Measurements from ENCODE around the gene NIPBL. TPM values are rescaled to one million over a fixed set of nuclear protein-coding genes. Genes with fewer than 3 reads are reported as not detected.

The NIPBL gene
- total and polyA plus RNA-seq, 8 donors, result 8.1 to 48.1 (median 26.4) TPM

GRCh38 chr5:36875051-36875789 lies 1.3 kb upstream of the NIPBL start:
- peak in 3 of 4 donors; percentile 4 to 35 (median 29) for ATAC-seq

GRCh38 chr5:36875790-36876298 lies 725 bp upstream of the NIPBL start:
- intact Hi-C loops (cut with DNase I), result loop anchor here in 2 of 3 donors (5.0 to 10.0 kb wide), 3 partner anchors 71 to 131 kb away; no protein-coding TSS in a partner anchor
- ATAC-seq (peak; percentile 79 to 89 (median 83)), DNase-seq (peak; percentile 73 to 89 (median 78)), FAIRE-seq (no peak)
- H3K9me3 ChIP-seq, result no peaks in the 10 kb centered on the region
- H3K27me3 ChIP-seq, result no peaks in the 10 kb centered on the region
- 0 to 1% methylated on average over 47 of the region's 47 CpGs for WGBS, 2 donors
- peak in 1 of 4 donors; percentile 37 for TF ChIP-seq CTCF (IDR thresholded peaks at IDR 0.05)
- H3K4me3 ChIP-seq, result peak overlapping the region; percentile 55 to 95 (median 84)
- no peaks in the 10 kb centered on the region for H3K36me3 ChIP-seq
- peak overlapping the region; percentile 87 to 97 (median 94) for H3K27ac ChIP-seq
- H3K4me1 ChIP-seq, result peaks cover 4 to 44% (median 33%) of the 10 kb centered on the region in 3 donors

More at GRCh38 chr5:36875051-36875789, 1.3 kb upstream of the NIPBL start:
- H3K27me3 ChIP-seq, result no peaks in the 10 kb centered on the region
- H3K4me3 ChIP-seq, result peak overlapping the region; percentile 55 to 95 (median 84)
- no peak for TF ChIP-seq CTCF (IDR thresholded peaks at IDR 0.05)
- H3K9me3 ChIP-seq, result no peaks in the 10 kb centered on the region
- peak; percentile 25 to 71 (median 42) for DNase-seq
- WGBS, 2 donors, result 0% methylated on average over 26 of the region's 26 CpGs
- no peaks in the 10 kb centered on the region for H3K36me3 ChIP-seq
- intact Hi-C loops (cut with DNase I), result loop anchor here in 2 of 3 donors (5.0 to 10.0 kb wide), 3 partner anchors 72 to 130 kb away; no protein-coding TSS in a partner anchor
- H3K27ac ChIP-seq, result peak overlapping the region in 3 of 4 donors; percentile 91 to 97 (median 97)
- no peak for FAIRE-seq
- peaks cover 4 to 38% (median 27%) of the 10 kb centered on the region in 3 donors for H3K4me1 ChIP-seq

GRCh38 chr5:36876965-36877666 lies 547 bp downstream of the NIPBL start:
- Histone ChIP-seq H3K27ac (peak overlapping the region; percentile 87 to 97 (median 94)), H3K27me3 (no peaks in the 10 kb centered on the region), H3K9me3 (no peaks in the 10 kb centered on the region), H3K4me3 (peak overlapping the region; percentile 55 to 95 (median 84)), H3K4me1 (peaks cover 16 to 51% (median 43%) of the 10 kb centered on the region in 3 donors), H3K36me3 (no peaks in the 10 kb centered on the region)
- ATAC-seq (peak; percentile 64 to 78 (median 68)), DNase-seq (peak; percentile 59 to 88 (median 74)), FAIRE-seq (no peak)
- TF ChIP-seq CTCF (IDR thresholded peaks at IDR 0.05), result no peak
- WGBS, 2 donors, result 0% methylated on average over 51 to 57 of the region's 57 CpGs
- intact Hi-C loops (cut with DNase I), result loop anchor here in 2 of 3 donors (5.0 to 10.0 kb wide), 3 partner anchors 70 to 132 kb away; no protein-coding TSS in a partner anchor

GRCh38 chr5:36877667-36878391 lies 1.3 kb downstream of the NIPBL start:
- peak overlapping the region; percentile 55 to 95 (median 84) for H3K4me3 ChIP-seq
- no peaks in the 10 kb centered on the region for H3K27me3 ChIP-seq
- H3K4me1 ChIP-seq, result peaks cover 18 to 54% (median 49%) of the 10 kb centered on the region in 3 donors
- FAIRE-seq (no peak), DNase-seq (no peak), ATAC-seq (no peak)
- 0% methylated on average over 11 of the region's 11 CpGs for WGBS, 2 donors
- no peaks in the 10 kb centered on the region for H3K9me3 ChIP-seq
- no peaks in the 10 kb centered on the region for H3K36me3 ChIP-seq
- intact Hi-C loops (cut with DNase I), result loop anchor here in 2 of 3 donors (5.0 to 10.0 kb wide), 3 partner anchors 69 to 133 kb away; no protein-coding TSS in a partner anchor
- TF ChIP-seq CTCF (IDR thresholded peaks at IDR 0.05), result no peak
- H3K27ac ChIP-seq, result peak overlapping the region; percentile 87 to 97 (median 94)

Measured in pancreas (tissue), 10 donors.